ENCODE measurements around the gene NME7.

The NME7 gene

DNA sequence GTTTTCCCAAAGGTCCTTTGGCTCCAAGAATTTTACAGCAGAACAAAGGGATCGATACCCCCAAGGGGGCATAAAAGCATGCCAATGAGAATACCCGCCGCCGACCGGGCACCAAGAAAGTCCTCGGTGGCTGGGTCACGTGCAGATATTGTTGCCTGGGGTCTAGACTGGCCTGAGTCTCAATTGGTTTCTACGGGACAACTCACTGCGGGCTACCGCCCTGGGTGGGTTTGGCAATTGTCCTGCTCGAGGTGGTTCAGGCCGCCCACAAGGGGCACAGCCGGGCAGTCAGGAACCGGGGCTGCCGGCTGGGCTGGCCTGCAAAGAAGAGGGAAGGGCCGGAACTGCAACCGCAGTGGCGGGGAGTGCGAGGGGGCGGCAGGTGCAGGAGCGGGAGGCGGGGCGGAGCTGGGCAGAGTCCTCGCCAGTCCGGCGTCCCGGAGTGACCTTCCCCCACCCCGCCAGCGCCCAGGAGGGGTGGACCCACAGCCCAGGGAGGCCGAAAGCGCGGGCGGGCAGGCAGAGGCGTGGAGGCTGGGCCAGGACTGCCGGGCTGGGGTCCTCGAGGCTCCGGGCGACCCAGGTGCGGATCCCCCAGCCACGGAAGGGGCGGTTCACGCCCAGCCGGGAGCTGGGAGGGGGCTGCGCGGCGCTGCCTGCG is 262.0 kb downstream of the NME7 start:
- no peaks in the 10 kb centered on the region for H3K36me3 ChIP-seq (ENCODE audit: control insufficient read depth, insufficient read depth, low read length)
- H3K4me1 ChIP-seq (ENCODE audit: control insufficient read depth, insufficient read depth, low read length): peaks cover 50% of the 10 kb centered on the region
- peak overlapping the region; percentile 97 for H3K27ac ChIP-seq (ENCODE audit: insufficient read depth, low read depth, low read length, poor library complexity, severe bottlenecking)
- H3K4me3 ChIP-seq (ENCODE audit: insufficient read depth, low read depth, low read length): peak overlapping the region; percentile 74
- no peaks in the 10 kb centered on the region for H3K9me3 ChIP-seq (ENCODE audit: control insufficient read depth, low read length)
- peaks cover 5% of the 10 kb centered on the region for H3K27me3 ChIP-seq (ENCODE audit: control insufficient read depth, insufficient read depth, low read length, poor library complexity, severe bottlenecking)
- 3 to 5% methylated on average over 47 of the region's 47 CpGs for WGBS, 2 experiments

DNA sequence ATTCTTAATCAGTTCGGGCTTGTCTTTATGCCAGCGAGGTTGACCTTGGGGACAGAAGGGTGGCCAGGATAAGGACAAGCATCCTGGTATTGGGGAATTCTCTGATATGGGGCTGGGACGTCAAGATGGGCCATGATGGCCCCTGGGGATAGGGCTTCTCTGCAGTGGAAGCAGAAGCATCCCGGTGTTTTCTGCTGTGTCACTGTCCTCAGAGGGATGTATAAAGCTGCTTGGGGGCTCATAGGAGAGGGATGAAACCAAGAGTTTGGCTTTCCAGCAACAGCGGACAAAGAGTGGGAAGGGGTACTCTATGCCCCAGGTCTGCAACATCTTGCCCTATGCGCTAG is 262.5 kb downstream of the NME7 start:
- no peaks in the 10 kb centered on the region for H3K36me3 ChIP-seq (ENCODE audit: control insufficient read depth, insufficient read depth, low read length)
- peaks cover 5% of the 10 kb centered on the region for H3K27me3 ChIP-seq (ENCODE audit: control insufficient read depth, insufficient read depth, low read length, poor library complexity, severe bottlenecking)
- H3K4me1 ChIP-seq (ENCODE audit: control insufficient read depth, insufficient read depth, low read length): peaks cover 46% of the 10 kb centered on the region
- peak overlapping the region; percentile 97 for H3K27ac ChIP-seq (ENCODE audit: insufficient read depth, low read depth, low read length, poor library complexity, severe bottlenecking)
- peak overlapping the region; percentile 74 for H3K4me3 ChIP-seq (ENCODE audit: insufficient read depth, low read depth, low read length)
- no peaks in the 10 kb centered on the region for H3K9me3 ChIP-seq (ENCODE audit: control insufficient read depth, low read length)
- WGBS, 2 experiments: 80 to 81% methylated on average over 6 of the region's 6 CpGs

DNA sequence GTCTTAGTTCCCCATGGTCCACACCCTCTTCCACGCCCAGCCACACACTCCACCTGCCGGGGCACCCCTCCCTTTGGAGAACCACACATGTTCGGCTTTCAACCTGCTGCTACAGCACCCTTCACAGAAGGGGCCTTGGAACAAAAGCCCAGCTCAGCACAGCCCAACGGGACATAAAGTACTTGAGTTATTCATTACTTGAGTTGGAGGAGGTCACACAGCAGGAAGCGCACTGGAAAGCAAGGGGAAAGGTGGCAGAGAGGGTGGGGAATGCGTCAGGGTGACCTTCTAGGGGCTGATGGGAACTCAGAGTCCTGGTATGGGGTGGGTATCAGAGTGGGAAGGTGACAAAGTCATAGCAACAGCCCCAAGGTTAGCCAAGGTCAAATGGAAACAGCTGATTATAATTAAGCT is 264.1 kb downstream of the NME7 start:
- H3K4me3 ChIP-seq (ENCODE audit: insufficient read depth, low read depth, low read length): no peak overlapping the region
- no peak overlapping the region for H3K27ac ChIP-seq (ENCODE audit: insufficient read depth, low read depth, low read length, poor library complexity, severe bottlenecking)
- H3K27me3 ChIP-seq (ENCODE audit: control insufficient read depth, insufficient read depth, low read length, poor library complexity, severe bottlenecking): peaks cover 5% of the 10 kb centered on the region
- no peaks in the 10 kb centered on the region for H3K36me3 ChIP-seq (ENCODE audit: control insufficient read depth, insufficient read depth, low read length)
- H3K4me1 ChIP-seq (ENCODE audit: control insufficient read depth, insufficient read depth, low read length): peaks cover 36% of the 10 kb centered on the region
- H3K9me3 ChIP-seq (ENCODE audit: control insufficient read depth, low read length): no peaks in the 10 kb centered on the region
- WGBS, 2 experiments: 90% methylated on average over 6 of the region's 6 CpGs

DNA sequence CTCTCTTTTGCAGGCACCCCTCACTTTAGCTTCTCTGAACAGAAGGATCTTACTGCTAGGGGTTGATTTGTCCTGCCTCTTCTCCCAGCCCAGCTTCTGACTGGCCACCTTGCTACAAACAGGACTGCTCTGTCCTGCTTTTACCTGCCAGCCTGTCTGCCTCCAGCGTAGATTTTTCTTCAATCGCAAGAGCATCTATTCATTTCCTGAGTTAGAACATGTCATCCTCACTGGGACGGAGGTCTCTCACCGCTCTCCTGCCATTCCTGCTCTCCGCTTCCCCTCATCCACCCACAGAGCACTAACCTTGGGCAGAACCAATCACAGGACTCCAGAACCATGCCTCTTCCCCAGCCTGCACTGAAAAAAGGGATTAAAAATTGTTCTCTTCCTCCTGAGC is 264.6 kb downstream of the NME7 start:
- WGBS, 2 experiments: 93 to 94% methylated on average over 5 of the region's 5 CpGs
- peaks cover 5% of the 10 kb centered on the region for H3K27me3 ChIP-seq (ENCODE audit: control insufficient read depth, insufficient read depth, low read length, poor library complexity, severe bottlenecking)
- peaks cover 31% of the 10 kb centered on the region for H3K4me1 ChIP-seq (ENCODE audit: control insufficient read depth, insufficient read depth, low read length)
- H3K27ac ChIP-seq (ENCODE audit: insufficient read depth, low read depth, low read length, poor library complexity, severe bottlenecking): no peak overlapping the region
- H3K36me3 ChIP-seq (ENCODE audit: control insufficient read depth, insufficient read depth, low read length): no peaks in the 10 kb centered on the region
- no peak overlapping the region for H3K4me3 ChIP-seq (ENCODE audit: insufficient read depth, low read depth, low read length)
- no peaks in the 10 kb centered on the region for H3K9me3 ChIP-seq (ENCODE audit: control insufficient read depth, low read length)

DNA sequence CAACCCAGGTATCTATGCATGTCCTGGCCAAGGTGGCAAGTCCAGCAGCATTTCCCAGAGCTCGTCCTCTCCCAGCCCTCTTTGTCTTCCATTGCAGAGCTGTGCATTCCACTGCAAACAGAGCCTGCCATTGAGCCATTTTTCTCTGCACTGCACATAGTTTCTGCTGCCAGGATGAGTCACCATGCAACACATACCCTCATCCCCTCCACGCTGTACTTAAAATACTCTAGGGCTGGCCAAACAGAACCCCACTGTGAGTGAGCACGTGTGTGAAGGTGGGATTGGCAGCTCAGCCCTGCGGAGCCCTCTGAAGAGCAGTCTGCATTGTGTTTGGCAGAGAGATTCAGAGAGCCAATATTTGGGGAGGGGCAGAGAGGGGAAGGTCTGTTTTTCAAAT is 265.0 kb downstream of the NME7 start:
- Histone ChIP-seq H3K27ac (ENCODE audit: insufficient read depth, low read depth, low read length, poor library complexity, severe bottlenecking) (no peak overlapping the region), H3K4me1 (ENCODE audit: control insufficient read depth, insufficient read depth, low read length) (peaks cover 28% of the 10 kb centered on the region), H3K27me3 (ENCODE audit: control insufficient read depth, insufficient read depth, low read length, poor library complexity, severe bottlenecking) (peaks cover 5% of the 10 kb centered on the region), H3K36me3 (ENCODE audit: control insufficient read depth, insufficient read depth, low read length) (no peaks in the 10 kb centered on the region), H3K9me3 (ENCODE audit: control insufficient read depth, low read length) (no peaks in the 10 kb centered on the region), H3K4me3 (ENCODE audit: insufficient read depth, low read depth, low read length) (no peak overlapping the region)
- 36 to 46% methylated on average over 4 of the region's 4 CpGs for WGBS, 2 experiments

DNA sequence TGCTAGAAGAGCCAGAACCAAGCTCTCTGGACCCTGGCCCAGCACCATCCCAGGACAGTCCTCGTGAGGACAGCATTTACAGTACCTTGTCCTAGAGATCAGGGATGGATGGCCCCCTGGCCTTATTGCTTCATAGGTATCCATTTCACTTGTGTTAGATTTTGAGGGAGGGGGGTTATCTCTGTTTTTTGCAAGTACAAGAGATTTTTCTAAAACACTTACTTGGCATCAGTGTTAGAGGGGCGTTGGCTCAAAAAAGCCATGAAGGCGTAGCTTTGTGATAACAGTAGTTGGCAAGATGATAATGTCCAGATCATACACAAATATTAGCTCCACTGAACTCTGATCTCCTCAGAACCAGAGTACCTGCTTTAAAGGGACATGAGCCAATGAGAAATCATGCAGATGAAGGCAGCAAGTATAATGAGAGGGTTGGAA is 266.9 kb downstream of the NME7 start:
- no peaks in the 10 kb centered on the region for H3K9me3 ChIP-seq (ENCODE audit: control insufficient read depth, low read length)
- peaks cover 27% of the 10 kb centered on the region for H3K4me1 ChIP-seq (ENCODE audit: control insufficient read depth, insufficient read depth, low read length)
- 98 to 99% methylated on average over 3 of the region's 3 CpGs for WGBS, 2 experiments
- no peak overlapping the region for H3K27ac ChIP-seq (ENCODE audit: insufficient read depth, low read depth, low read length, poor library complexity, severe bottlenecking)
- H3K4me3 ChIP-seq (ENCODE audit: insufficient read depth, low read depth, low read length): no peak overlapping the region
- H3K36me3 ChIP-seq (ENCODE audit: control insufficient read depth, insufficient read depth, low read length): no peaks in the 10 kb centered on the region
- H3K27me3 ChIP-seq (ENCODE audit: control insufficient read depth, insufficient read depth, low read length, poor library complexity, severe bottlenecking): peaks cover 5% of the 10 kb centered on the region

DNA sequence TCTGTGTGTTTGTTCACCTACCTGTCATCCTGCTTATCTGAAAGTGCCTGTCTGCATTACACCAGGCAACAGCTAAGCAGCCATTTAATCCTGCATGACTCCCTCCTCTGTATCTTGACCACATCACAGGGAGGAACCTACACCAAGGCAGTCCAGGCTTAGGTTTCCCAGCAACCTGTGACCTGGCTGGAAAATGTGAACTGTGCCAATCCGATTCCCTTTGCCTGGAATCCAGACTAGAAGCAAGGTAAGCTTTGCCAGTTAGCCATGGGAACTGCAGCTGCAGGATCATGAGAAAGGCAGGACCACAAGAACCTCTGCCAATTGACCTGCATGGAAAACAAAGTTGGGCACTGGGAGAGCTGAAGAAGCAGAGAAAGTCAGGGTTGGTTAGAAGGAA is 267.4 kb downstream of the NME7 start:
- peaks cover 5% of the 10 kb centered on the region for H3K27me3 ChIP-seq (ENCODE audit: control insufficient read depth, insufficient read depth, low read length, poor library complexity, severe bottlenecking)
- H3K36me3 ChIP-seq (ENCODE audit: control insufficient read depth, insufficient read depth, low read length): no peaks in the 10 kb centered on the region
- no peak overlapping the region for H3K27ac ChIP-seq (ENCODE audit: insufficient read depth, low read depth, low read length, poor library complexity, severe bottlenecking)
- H3K4me1 ChIP-seq (ENCODE audit: control insufficient read depth, insufficient read depth, low read length): peaks cover 27% of the 10 kb centered on the region
- 89 to 98% methylated on average over 1 of the region's 1 CpG for WGBS, 2 experiments
- H3K9me3 ChIP-seq (ENCODE audit: control insufficient read depth, low read length): no peaks in the 10 kb centered on the region
- no peak overlapping the region for H3K4me3 ChIP-seq (ENCODE audit: insufficient read depth, low read depth, low read length)

DNA sequence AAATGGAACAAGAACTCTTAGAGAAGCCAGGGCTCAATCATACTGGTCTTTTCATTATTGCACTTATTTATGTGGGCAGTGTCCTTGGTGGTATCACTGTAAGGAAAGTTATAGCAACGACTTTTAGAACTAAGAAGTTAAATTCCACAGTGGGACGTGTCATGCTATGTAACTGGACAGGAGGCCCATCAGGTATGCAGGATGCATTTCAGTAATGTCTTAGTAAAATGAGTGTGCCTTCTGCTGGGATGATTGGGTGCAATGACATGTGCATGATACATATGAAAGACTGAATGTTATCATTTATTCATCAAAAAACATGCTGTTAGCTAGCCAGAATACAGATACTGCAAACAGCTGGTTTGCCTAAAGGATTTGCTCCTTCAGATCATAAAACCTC is 268.0 kb downstream of the NME7 start:
- Histone ChIP-seq H3K9me3 (ENCODE audit: control insufficient read depth, low read length) (no peaks in the 10 kb centered on the region), H3K27ac (ENCODE audit: insufficient read depth, low read depth, low read length, poor library complexity, severe bottlenecking) (no peak overlapping the region), H3K4me1 (ENCODE audit: control insufficient read depth, insufficient read depth, low read length) (peaks cover 27% of the 10 kb centered on the region), H3K36me3 (ENCODE audit: control insufficient read depth, insufficient read depth, low read length) (no peaks in the 10 kb centered on the region), H3K27me3 (ENCODE audit: control insufficient read depth, insufficient read depth, low read length, poor library complexity, severe bottlenecking) (peaks cover 5% of the 10 kb centered on the region), H3K4me3 (ENCODE audit: insufficient read depth, low read depth, low read length) (no peak overlapping the region)
- 91% methylated on average over 2 of the region's 2 CpGs for WGBS, 2 experiments

DNA sequence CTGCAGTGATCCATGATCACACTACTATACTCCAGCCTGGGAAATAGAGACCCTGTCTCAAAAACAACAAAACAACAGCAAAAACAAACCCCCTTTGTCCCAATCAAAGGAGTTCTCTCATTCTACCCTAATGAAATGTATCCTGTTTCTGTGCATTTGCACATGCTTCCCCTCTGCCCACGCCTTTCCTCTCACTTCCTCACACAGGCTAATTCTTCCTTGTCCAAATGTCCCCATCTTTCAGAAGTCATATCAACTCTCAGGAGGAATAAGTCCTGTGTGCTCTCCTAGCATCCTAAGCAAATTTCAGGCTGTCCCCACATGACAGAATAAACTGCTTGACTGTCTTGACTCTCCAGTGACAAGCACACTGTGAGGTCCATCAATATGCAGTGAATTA is 269.2 kb downstream of the NME7 start:
- peaks cover 25% of the 10 kb centered on the region for H3K4me1 ChIP-seq (ENCODE audit: control insufficient read depth, insufficient read depth, low read length)
- H3K9me3 ChIP-seq (ENCODE audit: control insufficient read depth, low read length): no peaks in the 10 kb centered on the region
- WGBS, 2 experiments: 87% methylated on average over 1 of the region's 1 CpG
- H3K36me3 ChIP-seq (ENCODE audit: control insufficient read depth, insufficient read depth, low read length): no peaks in the 10 kb centered on the region
- H3K27me3 ChIP-seq (ENCODE audit: control insufficient read depth, insufficient read depth, low read length, poor library complexity, severe bottlenecking): no peaks in the 10 kb centered on the region
- H3K4me3 ChIP-seq (ENCODE audit: insufficient read depth, low read depth, low read length): no peak overlapping the region
- no peak overlapping the region for H3K27ac ChIP-seq (ENCODE audit: insufficient read depth, low read depth, low read length, poor library complexity, severe bottlenecking)

DNA sequence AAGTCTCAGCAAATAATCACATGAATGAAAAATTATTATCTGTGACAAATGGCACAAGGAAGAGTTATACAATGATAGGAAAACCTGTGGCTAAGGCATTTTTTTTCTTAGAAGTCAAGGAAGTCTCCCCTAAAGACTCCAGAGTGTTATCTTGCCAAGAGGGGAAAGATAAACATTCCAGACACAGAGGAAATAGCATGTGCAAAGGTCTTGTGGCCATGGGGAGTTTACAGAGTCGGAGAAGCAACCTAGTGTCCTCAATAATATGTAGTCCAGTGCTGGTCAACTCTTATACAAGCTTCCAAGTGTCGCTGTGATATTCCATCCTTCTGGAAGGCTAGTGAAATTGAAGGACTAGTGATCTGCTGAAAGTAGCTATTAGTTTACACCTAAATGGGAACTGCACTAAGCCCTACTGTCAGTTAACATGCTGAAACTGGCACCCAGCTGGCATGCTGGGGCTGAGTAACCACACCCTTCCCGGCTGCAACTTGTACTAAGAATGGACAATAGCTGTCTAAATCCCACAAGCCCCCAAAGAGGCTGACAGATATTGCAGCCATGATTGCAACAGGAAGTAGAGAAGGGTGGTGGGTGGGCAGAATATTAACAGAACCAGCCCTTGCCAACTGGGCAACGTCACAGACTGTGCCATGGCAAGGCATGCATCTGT is 272.6 kb downstream of the NME7 start:
- no peaks in the 10 kb centered on the region for H3K9me3 ChIP-seq (ENCODE audit: control insufficient read depth, low read length)
- H3K27ac ChIP-seq (ENCODE audit: insufficient read depth, low read depth, low read length, poor library complexity, severe bottlenecking): no peak overlapping the region
- no peaks in the 10 kb centered on the region for H3K27me3 ChIP-seq (ENCODE audit: control insufficient read depth, insufficient read depth, low read length, poor library complexity, severe bottlenecking)
- 89% methylated on average over 4 of the region's 4 CpGs for WGBS, 2 experiments
- no peaks in the 10 kb centered on the region for H3K36me3 ChIP-seq (ENCODE audit: control insufficient read depth, insufficient read depth, low read length)
- H3K4me3 ChIP-seq (ENCODE audit: insufficient read depth, low read depth, low read length): no peak overlapping the region
- H3K4me1 ChIP-seq (ENCODE audit: control insufficient read depth, insufficient read depth, low read length): no peaks in the 10 kb centered on the region
